Thyroid gland (tissue), 4 donors: ENCODE measurements around the gene IRF5.

Experiments
- POLR2A ChIP-seq, 2 donors: fragments of 450-650 bp; IDR thresholded peaks; one replicate each; pipeline ENCODE4 v1.6.1; 2017; ENCODE audit warnings: antibody characterized with exemption in 2 of 2, mild to moderate bottlenecking in 2 of 2, moderate library complexity in 1 of 2
- TF ChIP-seq, protein P1 (sequence below), 6 experiments: fragments of 200-600 bp in 3 of 6; fragments of 450-650 bp in 3 of 6; sonication (generic) in 3 of 6; IDR thresholded peaks; one replicate each; pipeline ENCODE4 v1.5.1; 2016 to 2019; ENCODE audit warnings: antibody characterized with exemption in 6 of 6, mild to moderate bottlenecking in 2 of 6, inconsistent platforms in 1 of 6, moderate library complexity in 1 of 6

DNA sequence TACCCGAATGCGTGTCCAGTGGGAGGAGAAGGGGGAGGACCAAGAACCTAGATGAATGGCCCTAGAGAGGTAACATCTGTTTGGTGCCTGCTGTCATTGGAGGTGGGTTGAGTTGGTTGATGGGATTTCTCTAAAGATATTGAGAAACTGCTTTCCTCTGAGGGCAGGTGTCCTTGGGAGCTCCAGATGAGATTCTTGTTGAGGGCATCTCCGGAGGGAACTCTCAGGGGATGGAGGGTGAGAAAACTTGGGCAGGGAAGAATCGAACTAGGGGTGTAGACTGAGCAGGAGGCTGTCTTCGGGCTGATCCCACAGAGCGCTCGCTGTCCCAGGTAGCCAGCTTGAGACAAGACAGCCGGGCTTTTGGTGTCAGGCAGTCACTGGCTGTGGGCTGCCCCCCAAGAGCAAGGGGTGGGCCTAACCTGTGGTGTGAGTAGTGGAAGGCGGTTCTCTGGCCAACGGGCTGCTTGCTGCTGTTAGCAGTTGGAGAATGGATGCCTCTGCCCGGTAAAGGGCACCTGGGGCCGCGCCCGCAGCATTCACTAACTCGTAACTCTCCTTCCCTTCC lies 3.7 kb downstream of the IRF5 start:
- TF ChIP-seq, protein P1, sequence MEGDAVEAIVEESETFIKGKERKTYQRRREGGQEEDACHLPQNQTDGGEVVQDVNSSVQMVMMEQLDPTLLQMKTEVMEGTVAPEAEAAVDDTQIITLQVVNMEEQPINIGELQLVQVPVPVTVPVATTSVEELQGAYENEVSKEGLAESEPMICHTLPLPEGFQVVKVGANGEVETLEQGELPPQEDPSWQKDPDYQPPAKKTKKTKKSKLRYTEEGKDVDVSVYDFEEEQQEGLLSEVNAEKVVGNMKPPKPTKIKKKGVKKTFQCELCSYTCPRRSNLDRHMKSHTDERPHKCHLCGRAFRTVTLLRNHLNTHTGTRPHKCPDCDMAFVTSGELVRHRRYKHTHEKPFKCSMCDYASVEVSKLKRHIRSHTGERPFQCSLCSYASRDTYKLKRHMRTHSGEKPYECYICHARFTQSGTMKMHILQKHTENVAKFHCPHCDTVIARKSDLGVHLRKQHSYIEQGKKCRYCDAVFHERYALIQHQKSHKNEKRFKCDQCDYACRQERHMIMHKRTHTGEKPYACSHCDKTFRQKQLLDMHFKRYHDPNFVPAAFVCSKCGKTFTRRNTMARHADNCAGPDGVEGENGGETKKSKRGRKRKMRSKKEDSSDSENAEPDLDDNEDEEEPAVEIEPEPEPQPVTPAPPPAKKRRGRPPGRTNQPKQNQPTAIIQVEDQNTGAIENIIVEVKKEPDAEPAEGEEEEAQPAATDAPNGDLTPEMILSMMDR (IDR thresholded peaks at IDR 0.05), result no peak
- no peak for TF ChIP-seq POLR2A (IDR thresholded peaks at IDR 0.05)
